ENCODE measurements around the gene LPCAT1. TPM values are rescaled to one million over a fixed set of nuclear protein-coding genes. Genes with fewer than 3 reads are reported as not detected.

LPCAT1 gene
- total and polyA plus RNA-seq, 2 of the 13 experiments (the other 11 are each of a cell fraction or from before 2014, with no cell fraction given) = 29.8 to 90.6 TPM

- CTCF ChIA-PET (ENCODE audit: low intra/inter-chr PET ratio, low total read pairs) = no interaction called here
- WGBS (ENCODE audit: low lambda C conversion rate) = 62% methylated on average over 12 of the region's 12 CpGs
- no peaks in the 10 kb centered on the region for H3K36me3 ChIP-seq (replicated peaks in 1 of 2; ENCODE audit: control insufficient read depth in 1 of 2, insufficient read depth in 2 of 2, low read length in 2 of 2)
- H3K4me1 ChIP-seq (ENCODE audit: insufficient read depth, low read length) = peaks cover 29% of the 10 kb centered on the region
- H3K27me3 ChIP-seq (ENCODE audit: control insufficient read depth in 1 of 2, insufficient read depth in 2 of 2, low read length in 2 of 2) = no peaks in the 10 kb centered on the region
- in situ Hi-C loops (cut with HindIII; ENCODE audit: extremely low pct_ligation_motif_present, low pct_unique_long_range_greater_than_20kb) (no loop called here), intact Hi-C loops (cut with micrococcal nuclease; ENCODE audit: unreplicated experiment) (no loop called here)
- POLR2A ChIA-PET = no interaction called here
- no peak for FAIRE-seq
- H3K4me2 ChIP-seq (ENCODE audit: low read depth, low read length) = no peak overlapping the region
- H3K9ac ChIP-seq (ENCODE audit: insufficient read depth, low read depth, low read length) = no peak overlapping the region
- no peaks in the 10 kb centered on the region for H4K20me1 ChIP-seq (ENCODE audit: insufficient read depth, low read length)
- TF ChIP-seq ZNF83 (CRISPR knock-in tag; IDR thresholded peaks at IDR 0.05; ENCODE audit: borderline replicate concordance) (no peak), NR2F2 (IDR thresholded peaks at IDR 0.05; ENCODE audit: borderline replicate concordance, low read depth) (no peak), ZNF577 (CRISPR knock-in tag; IDR thresholded peaks at IDR 0.05; ENCODE audit: borderline replicate concordance, low read depth) (no peak)
- H3K27ac ChIP-seq (ENCODE audit: extremely low read length, insufficient read depth, low read length) = no peak overlapping the region
- no peak overlapping the region for H2AFZ ChIP-seq (ENCODE audit: low read length)
- H3K9me3 ChIP-seq (ENCODE audit: low read length) = no peaks in the 10 kb centered on the region
- no TSS peak for BruUV-seq (replicated peaks)
- peaks cover 6% of the 10 kb centered on the region for H3K79me2 ChIP-seq (ENCODE audit: insufficient read depth, low read length)
- ATAC-seq = no peak
- DNase-seq (ENCODE audit: low spot score) = no peak
- no peak overlapping the region for H3K4me3 ChIP-seq (replicated peaks in 1 of 3; ENCODE audit: insufficient read depth in 1 of 3, low read depth in 2 of 3, low read length in 3 of 3)
These were observed 3.9 kb upstream of the LPCAT1 start for GRCh38 chr5:1527533-1528205.

- ATAC-seq (no peak), FAIRE-seq (no peak), DNase-seq (ENCODE audit: low spot score) (no peak)
- Histone ChIP-seq H3K27ac (ENCODE audit: extremely low read length, insufficient read depth, low read length) (no peak overlapping the region), H3K79me2 (ENCODE audit: insufficient read depth, low read length) (peaks cover 15% of the 10 kb centered on the region), H2AFZ (ENCODE audit: low read length) (no peak overlapping the region), H3K4me2 (ENCODE audit: low read depth, low read length) (no peak overlapping the region), H3K4me3 (replicated peaks in 1 of 3; ENCODE audit: insufficient read depth in 1 of 3, low read depth in 2 of 3, low read length in 3 of 3) (no peak overlapping the region), H4K20me1 (ENCODE audit: insufficient read depth, low read length) (peaks cover 6% of the 10 kb centered on the region; the same call in 1 of the 2 replicates), H3K9me3 (ENCODE audit: low read length) (no peaks in the 10 kb centered on the region), H3K27me3 (ENCODE audit: control insufficient read depth in 1 of 2, insufficient read depth in 2 of 2, low read length in 2 of 2) (no peaks in the 10 kb centered on the region), H3K36me3 (replicated peaks in 1 of 2; ENCODE audit: control insufficient read depth in 1 of 2, insufficient read depth in 2 of 2, low read length in 2 of 2) (no peaks in the 10 kb centered on the region), H3K4me1 (ENCODE audit: insufficient read depth, low read length) (peaks cover 33% of the 10 kb centered on the region), H3K9ac (ENCODE audit: insufficient read depth, low read depth, low read length) (no peak overlapping the region)
- TF ChIP-seq CTCF (CRISPR knock-in tag; IDR thresholded peaks at IDR 0.05) (no peak), CENPX (CRISPR knock-in tag; IDR thresholded peaks at IDR 0.05) (no peak), SNAPC2 (CRISPR knock-in tag; IDR thresholded peaks at IDR 0.05) (no peak), SMYD3 (CRISPR knock-in tag; IDR thresholded peaks at IDR 0.05) (no peak), ZNF878 (CRISPR knock-in tag; IDR thresholded peaks at IDR 0.05) (no peak), MAZ (IDR thresholded peaks at IDR 0.05; ENCODE audit: borderline replicate concordance, low read depth, low read length) (no peak), MAZ (CRISPR knock-in tag; IDR thresholded peaks at IDR 0.05; ENCODE audit: low read depth) (no peak), MEIS1 (CRISPR knock-in tag; IDR thresholded peaks at IDR 0.05; ENCODE audit: borderline replicate concordance) (no peak), YEATS2 (CRISPR knock-in tag; IDR thresholded peaks at IDR 0.05; ENCODE audit: borderline replicate concordance) (no peak), MAFK (conservative IDR thresholded peaks at IDR 0.05 in 1 of 2, IDR thresholded peaks at IDR 0.05 in 1 of 2; ENCODE audit: low read length in 2 of 2) (no peak), ZFX (CRISPR knock-in tag; IDR thresholded peaks at IDR 0.05; ENCODE audit: low read depth) (no peak), ZNF264 (CRISPR knock-in tag; IDR thresholded peaks at IDR 0.05) (no peak)
- ChIA-PET CTCF (ENCODE audit: low intra/inter-chr PET ratio, low total read pairs) (no interaction called here), POLR2A (no interaction called here)
- BruUV-seq (replicated peaks) = no TSS peak
- WGBS (ENCODE audit: low lambda C conversion rate) = 71% methylated on average over 7 of the region's 9 CpGs
- in situ Hi-C loops (cut with HindIII; ENCODE audit: extremely low pct_ligation_motif_present, low pct_unique_long_range_greater_than_20kb) (no loop called here), intact Hi-C loops (cut with micrococcal nuclease; ENCODE audit: unreplicated experiment) (no loop called here)
These were observed 2.9 kb upstream of the LPCAT1 start for GRCh38 chr5:1526681-1527131.

Data from HepG2 (cell line).